Psoas muscle (tissue), 8 donors: Measurements from ENCODE around the gene SEC63. TPM values are rescaled to one million over a fixed set of nuclear protein-coding genes. Genes with fewer than 3 reads are reported as not detected.
A peak's percentile ranks its signal among the peaks of the same experiment; 100 is the strongest.
"Not testable (repeated sequence)": the region's sequence is repeated elsewhere in the genome, so short reads cannot be mapped to it uniquely, and the experiment has no call there.

Source experiments
- ATAC-seq, 4 donors: fragments of 200-7000 bp; cut with Tn5 transposase; one replicate each; pipeline ENCODE4 v1.9.1; 2020; ENCODE audit warnings: moderate library complexity in 3 of 4, mild to moderate bottlenecking in 2 of 4
- DNase-seq, 2 donors: peaks; one replicate each; pipeline ENCODE4 v3.0.0-alpha.2; 2020
- H3K27ac ChIP-seq: fragments of 200-600 bp; one replicate; pipeline ENCODE4 v1.8.0; 2022
- H3K27me3 ChIP-seq, 3 donors: fragments of 200-600 bp in 1 of 3; one replicate each; pipeline versions ENCODE4 v1.6.1 to v1.8.0; 2013 to 2022; ENCODE audit warnings: low read length in 2 of 3, mild to moderate bottlenecking in 2 of 3, moderate library complexity in 1 of 3; ENCODE audit not compliant: insufficient read depth in 3 of 3
- H3K36me3 ChIP-seq, 2 donors: fragments of 200-600 bp in 1 of 2; one replicate each; pipeline versions ENCODE4 v1.6.1 to v1.8.0; 2013 to 2022; ENCODE audit warnings: low read depth in 1 of 2, mild to moderate bottlenecking in 1 of 2, moderate library complexity in 1 of 2; ENCODE audit not compliant: insufficient read depth in 1 of 2
- H3K4me1 ChIP-seq: fragments of 200-600 bp; one replicate; pipeline ENCODE4 v1.8.0; 2022
- H3K4me3 ChIP-seq: fragments of 200-600 bp; one replicate; pipeline ENCODE4 v1.8.0; 2022; ENCODE audit warnings: mild to moderate bottlenecking
- H3K9me3 ChIP-seq: fragments of 200-600 bp; one replicate; pipeline ENCODE4 v1.8.0; 2022
- WGBS, 3 donors: extraction: QIAGEN DNeasy Blood & Tissue Kit; methylation state at CpG; one replicate each; pipeline versions ENCODE4 v1.1.6 to v1.1.7; 2013; 5-methylcytosine and 5-hydroxymethylcytosine counted together
- intact Hi-C, 2 donors: fragments of 100-400 bp; cut with DNase I; formaldehyde crosslinking; loops; one replicate each; pipeline versions ENCODE4 v1.11.0 to v1.14.2; 2022
- polyA plus RNA-seq, 3 donors: library from polyadenylated mRNA; stranded (reverse); fragments of 200-250 nt; gene quantifications; one replicate each; pipeline ENCODE4 v1.2.3, GENCODE V29; 2013
- total RNA-seq, 4 donors: library from RNA; stranded (reverse); fragmentation: NEBNext Ultra II Directional in 2 of 4; extraction: Animal tissue kit (Norgen Biotek cat#: 25700) in 2 of 4; gene quantifications; one replicate each; pipeline versions ENCODE4 v1.2.1 to v1.2.4, GENCODE V29; 2021 to 2023
- TF ChIP-seq, protein P1 (sequence below): fragments of 200-600 bp; IDR thresholded peaks from one replicate; pipeline ENCODE4 v1.8.0; 2022; ENCODE audit warnings: antibody characterized with exemption
- donor health status: healthy with polysubstance abuse.
- donor health status: DM: no; HTN: no; CAD: no; lungs with moderate emphysema.
- donor health status: Bipolar disorder and iron deficiency.
- donor health status: healthy.
- donor health status: DM: yes; HTN: yes; CAD: no.
- donor health status: DM: no; HTN: no; CAD: no.
- donor health status: DM: no; HTN: no; CAD: no.
- donor health status: DM: yes; HTN: yes; CAD: no.

SEC63 gene
- total and polyA plus RNA-seq, 7 donors: 15.1 to 53.8 (median 23.2) TPM

DNA sequence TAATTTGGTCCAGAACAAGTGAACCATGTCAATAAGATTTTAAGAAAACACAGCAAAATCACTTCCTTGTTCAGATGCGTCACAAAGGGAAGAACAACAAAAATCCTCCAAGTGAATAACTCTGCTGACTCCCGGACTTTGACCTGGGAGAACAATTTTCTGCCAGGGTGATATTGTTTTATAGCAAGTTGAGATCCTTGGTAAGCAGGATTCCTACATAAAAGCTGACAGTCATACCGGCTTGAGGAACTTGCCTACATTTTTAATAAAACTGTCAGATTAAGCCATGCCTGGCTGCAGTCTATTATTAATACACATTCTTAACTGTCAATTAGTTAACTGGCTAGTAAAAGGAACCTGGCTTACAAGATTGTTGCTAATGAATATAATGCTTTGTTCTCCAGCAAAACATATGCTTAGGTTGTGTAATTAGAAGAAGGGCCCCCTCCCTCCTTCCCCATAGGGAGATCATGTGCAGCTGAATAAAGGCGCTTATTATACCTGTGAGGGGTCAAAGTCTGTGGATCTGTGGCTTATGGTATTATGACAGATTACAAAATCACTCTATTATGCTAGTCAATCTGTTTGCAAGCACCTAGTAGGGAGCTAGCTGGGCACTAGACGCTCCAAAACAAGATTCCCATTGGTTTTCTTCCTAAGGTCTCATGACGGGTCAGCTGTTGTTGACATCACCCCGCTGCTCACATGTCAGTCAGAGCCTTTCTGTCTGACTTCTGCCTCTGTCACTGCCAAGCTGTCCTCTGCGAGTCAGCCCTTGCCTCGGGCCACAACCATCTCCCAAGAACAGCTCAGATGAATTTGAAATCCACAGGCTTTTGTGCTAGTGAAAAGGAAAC, 44.6 kb upstream of the SEC63 start:
- Histone ChIP-seq H3K27me3 (no peaks in the 10 kb centered on the region), H3K9me3 (no peaks in the 10 kb centered on the region), H3K27ac (no peak overlapping the region), H3K4me1 (no peaks in the 10 kb centered on the region), H3K36me3 (no peaks in the 10 kb centered on the region), H3K4me3 (no peak overlapping the region)
- no peak for DNase-seq
- WGBS, 3 donors: 34 to 38% (median 35%) methylated on average over 9 of the region's 9 CpGs
- ATAC-seq: peak; percentile 46 to 66 (median 60)
- TF ChIP-seq, protein P1, sequence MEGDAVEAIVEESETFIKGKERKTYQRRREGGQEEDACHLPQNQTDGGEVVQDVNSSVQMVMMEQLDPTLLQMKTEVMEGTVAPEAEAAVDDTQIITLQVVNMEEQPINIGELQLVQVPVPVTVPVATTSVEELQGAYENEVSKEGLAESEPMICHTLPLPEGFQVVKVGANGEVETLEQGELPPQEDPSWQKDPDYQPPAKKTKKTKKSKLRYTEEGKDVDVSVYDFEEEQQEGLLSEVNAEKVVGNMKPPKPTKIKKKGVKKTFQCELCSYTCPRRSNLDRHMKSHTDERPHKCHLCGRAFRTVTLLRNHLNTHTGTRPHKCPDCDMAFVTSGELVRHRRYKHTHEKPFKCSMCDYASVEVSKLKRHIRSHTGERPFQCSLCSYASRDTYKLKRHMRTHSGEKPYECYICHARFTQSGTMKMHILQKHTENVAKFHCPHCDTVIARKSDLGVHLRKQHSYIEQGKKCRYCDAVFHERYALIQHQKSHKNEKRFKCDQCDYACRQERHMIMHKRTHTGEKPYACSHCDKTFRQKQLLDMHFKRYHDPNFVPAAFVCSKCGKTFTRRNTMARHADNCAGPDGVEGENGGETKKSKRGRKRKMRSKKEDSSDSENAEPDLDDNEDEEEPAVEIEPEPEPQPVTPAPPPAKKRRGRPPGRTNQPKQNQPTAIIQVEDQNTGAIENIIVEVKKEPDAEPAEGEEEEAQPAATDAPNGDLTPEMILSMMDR: no peak
- intact Hi-C loops: no loop called here

DNA sequence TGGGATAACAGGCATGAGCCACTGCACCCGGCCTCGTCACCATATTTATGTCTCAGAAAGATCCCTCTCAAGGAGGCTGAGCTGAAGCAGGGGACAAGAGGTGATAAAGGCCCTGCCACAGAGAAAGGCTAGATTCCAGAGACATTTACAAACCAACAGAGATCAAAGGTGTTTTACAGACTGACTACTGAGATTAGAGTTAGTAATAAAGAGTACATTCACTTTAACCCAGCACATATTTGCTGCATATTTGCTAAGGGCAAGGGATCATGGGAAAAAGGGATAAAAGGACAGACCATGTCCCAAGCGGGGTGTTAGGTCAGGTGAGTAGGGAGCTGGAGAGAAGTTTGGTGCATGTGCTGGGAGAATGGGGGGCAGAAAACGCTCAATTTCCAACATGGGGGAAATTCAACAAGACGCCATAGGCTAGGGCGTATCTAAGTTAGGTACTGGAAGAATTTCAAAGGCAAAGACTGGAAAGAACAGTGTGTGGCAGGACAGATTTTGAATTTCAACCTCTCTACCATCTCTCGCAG, 43.8 kb upstream of the SEC63 start:
- no peaks in the 10 kb centered on the region for H3K9me3 ChIP-seq
- no peaks in the 10 kb centered on the region for H3K4me1 ChIP-seq
- TF ChIP-seq, protein P1: no peak
- no peaks in the 10 kb centered on the region for H3K27me3 ChIP-seq
- no peak overlapping the region for H3K4me3 ChIP-seq
- 86 to 92% (median 92%) methylated on average over 7 of the region's 7 CpGs for WGBS, 3 donors
- DNase-seq: no peak
- no peak overlapping the region for H3K27ac ChIP-seq
- intact Hi-C loops: no loop called here
- ATAC-seq: no peak
- H3K36me3 ChIP-seq: no peaks in the 10 kb centered on the region

- H3K4me3 ChIP-seq, DNase-seq, H3K36me3 ChIP-seq, H3K9me3 ChIP-seq, H3K27me3 ChIP-seq, ATAC-seq, intact Hi-C loops, H3K4me1 ChIP-seq, H3K27ac ChIP-seq: not testable (repeated sequence)
- 93 to 97% (median 94%) methylated on average over 5 of the region's 5 CpGs for WGBS, 3 donors
Measured at GRCh38 chr6:108000259-108000658, 42.3 kb upstream of the SEC63 start.

DNA sequence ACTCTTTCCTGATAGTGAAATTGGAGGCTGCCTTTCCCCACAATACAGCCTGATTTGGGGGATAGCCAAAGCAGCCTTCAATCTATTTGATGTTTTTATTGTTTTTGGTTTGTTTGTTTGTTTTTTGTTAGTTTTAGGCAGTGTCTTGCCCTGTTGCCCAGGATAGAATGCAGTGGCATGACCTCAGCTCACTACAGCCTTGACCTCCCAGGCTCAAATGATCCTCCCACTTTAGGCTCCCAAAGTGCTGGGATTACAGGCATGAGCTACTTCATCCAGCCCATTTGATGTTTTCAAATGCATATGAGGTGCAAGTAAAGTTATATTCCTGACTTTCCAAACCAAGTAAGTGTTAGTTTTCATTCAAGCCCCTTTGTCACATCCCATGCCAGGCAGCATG, 41.3 kb upstream of the SEC63 start:
- ATAC-seq (no peak), DNase-seq (no peak)
- Histone ChIP-seq H3K4me1 (no peaks in the 10 kb centered on the region), H3K27ac (no peak overlapping the region), H3K9me3 (no peaks in the 10 kb centered on the region), H3K27me3 (no peaks in the 10 kb centered on the region), H3K36me3 (no peaks in the 10 kb centered on the region), H3K4me3 (no peak overlapping the region)
- TF ChIP-seq, protein P1: no peak
- intact Hi-C loops: no loop called here

- no peak for ATAC-seq
- Histone ChIP-seq H3K4me1 (no peaks in the 10 kb centered on the region), H3K27ac (no peak overlapping the region), H3K27me3 (no peaks in the 10 kb centered on the region), H3K36me3 (no peaks in the 10 kb centered on the region), H3K9me3 (no peaks in the 10 kb centered on the region), H3K4me3 (no peak overlapping the region)
- no peak for DNase-seq
- TF ChIP-seq, protein P1: no peak
- WGBS, 3 donors: 73 to 81% (median 73%) methylated on average over 9 of the region's 9 CpGs
- intact Hi-C loops: no loop called here
Measured at GRCh38 chr6:107991772-107992550, 34.0 kb upstream of the SEC63 start.
